Measurements from ENCODE around the gene LONP1. TPM values are rescaled to one million over a fixed set of nuclear protein-coding genes. Genes with fewer than 3 reads are reported as not detected.

LONP1 gene
- total RNA-seq (ENCODE audit: low replicate concordance), result 68.0 and 74.0 TPM in 2 replicates
- long read RNA-seq, transcript LONP1-201 (18 exons, 3,236 nt), result major isoform, 10 of 25 reads
- long read RNA-seq, partial matches to known transcripts, result 13 of 25 reads
- long read RNA-seq, other reads (novel, unspliced or antisense), result 1 of 25 reads

- H3K27ac Mint-ChIP-seq, result peak within 1 kb of the TSS; percentile 98
- no peaks in the 10 kb centered on the region for H3K9me3 Mint-ChIP-seq
Observed at GRCh38 chr19:5719961-5720790, at the start of gene LONP1, which contains the start of gene CATSPERD. TSS of gene LONP1 (minus strand) at chr19:5720146. CDS start at chr19:5720132, 14 bp downstream. TSS of gene CATSPERD (plus strand) at chr19:5720637. CDS start at chr19:5720738, 101 bp downstream.

GRCh38 chr19:5767949-5768348, 48.0 kb upstream of the LONP1 start:
- Mint-ChIP-seq H3K4me1 (ENCODE audit: unreplicated experiment) (no peaks in the 10 kb centered on the region), H3K4me3 (no peak overlapping the region), H3K36me3 (no peaks in the 10 kb centered on the region), H3K27me3 (peaks cover under 1% of the 10 kb centered on the region), H3K27ac (no peak overlapping the region), H3K9me3 (no peaks in the 10 kb centered on the region)
- no peak for TF ChIP-seq CTCF (conservative IDR thresholded peaks at IDR 0.05)
- DNase-seq (ENCODE audit: extremely low spot score, unreplicated experiment), result no peak

More at GRCh38 chr19:5719961-5720790, at the start of gene LONP1, which contains the start of gene CATSPERD:
- TF ChIP-seq CTCF (conservative IDR thresholded peaks at IDR 0.05), result peak; percentile 88
- peaks cover 3% of the 10 kb centered on the region for H3K27me3 Mint-ChIP-seq
- no peaks in the 10 kb centered on the region for H3K36me3 Mint-ChIP-seq
- peak within 1 kb of the TSS; percentile 95 for H3K4me3 Mint-ChIP-seq
- H3K4me1 Mint-ChIP-seq (ENCODE audit: unreplicated experiment), result peaks cover 10% of the 10 kb centered on the region
- DNase-seq (ENCODE audit: extremely low spot score, unreplicated experiment), result peak; percentile 99

- Mint-ChIP-seq H3K4me3 (no peak overlapping the region), H3K27ac (no peak overlapping the region), H3K27me3 (peaks cover 3% of the 10 kb centered on the region), H3K36me3 (no peaks in the 10 kb centered on the region), H3K4me1 (ENCODE audit: unreplicated experiment) (no peaks in the 10 kb centered on the region), H3K9me3 (no peaks in the 10 kb centered on the region)
- TF ChIP-seq CTCF (conservative IDR thresholded peaks at IDR 0.05), result no peak
- no peak for DNase-seq (ENCODE audit: extremely low spot score, unreplicated experiment)
Observed at GRCh38 chr19:5765220-5765619, 45.3 kb upstream of the LONP1 start.

- Mint-ChIP-seq H3K4me3 (no peak overlapping the region), H3K27ac (no peak overlapping the region), H3K27me3 (peaks cover 3% of the 10 kb centered on the region), H3K36me3 (no peaks in the 10 kb centered on the region), H3K9me3 (no peaks in the 10 kb centered on the region), H3K4me1 (ENCODE audit: unreplicated experiment) (no peaks in the 10 kb centered on the region)
- no peak for TF ChIP-seq CTCF (conservative IDR thresholded peaks at IDR 0.05)
- no peak for DNase-seq (ENCODE audit: extremely low spot score, unreplicated experiment)
Observed at GRCh38 chr19:5762608-5763217, 42.8 kb upstream of the LONP1 start.

- no peak for DNase-seq (ENCODE audit: extremely low spot score, unreplicated experiment)
- H3K27ac Mint-ChIP-seq, result no peak overlapping the region
- H3K4me1 Mint-ChIP-seq (ENCODE audit: unreplicated experiment), result no peaks in the 10 kb centered on the region
- no peaks in the 10 kb centered on the region for H3K9me3 Mint-ChIP-seq
- no peak for TF ChIP-seq CTCF (conservative IDR thresholded peaks at IDR 0.05)
- H3K27me3 Mint-ChIP-seq, result peaks cover 3% of the 10 kb centered on the region
- H3K4me3 Mint-ChIP-seq, result no peak overlapping the region
- H3K36me3 Mint-ChIP-seq, result no peaks in the 10 kb centered on the region
Observed at GRCh38 chr19:5753743-5754142, 33.8 kb upstream of the LONP1 start.

Data from type B pancreatic cell (in vitro differentiated cells).